ENCODE data around the gene TNF.
A peak's percentile ranks its signal among the peaks of the same experiment; 100 is the strongest.

The TNF gene

GRCh38 chr6:31556307-31556706, 19.1 kb upstream of the TNF start:
- TF ChIP-seq ZNF274 (IDR thresholded peaks at IDR 0.05; ENCODE audit: low read depth, low read length) = no peak
- H3K4me3 ChIP-seq (ENCODE audit: low read length) = no peak overlapping the region

GRCh38 chr6:31557443-31558317, 17.7 kb upstream of the TNF start:
- no peak for TF ChIP-seq ZNF274 (IDR thresholded peaks at IDR 0.05; ENCODE audit: low read depth, low read length)

GRCh38 chr6:31558318-31558625, 17.1 kb upstream of the TNF start:
- peak overlapping the region; percentile 9; the same call in 1 of the 2 replicates for H3K4me3 ChIP-seq (ENCODE audit: low read length)

More at GRCh38 chr6:31557443-31558317, 17.7 kb upstream of the TNF start:
- H3K4me3 ChIP-seq (ENCODE audit: low read length) = no peak overlapping the region; the same call in 1 of the 2 replicates

GRCh38 chr6:31558631-31559500, 16.5 kb upstream of the TNF start:
- peak overlapping the region; percentile 21; the same call in 1 of the 2 replicates for H3K4me3 ChIP-seq (ENCODE audit: low read length)
- TF ChIP-seq ZNF274 (IDR thresholded peaks at IDR 0.05; ENCODE audit: low read depth, low read length) = no peak

More at GRCh38 chr6:31558318-31558625, 17.1 kb upstream of the TNF start:
- TF ChIP-seq ZNF274 (IDR thresholded peaks at IDR 0.05; ENCODE audit: low read depth, low read length) = no peak

- peak overlapping the region; percentile 21; the same call in 1 of the 2 replicates for H3K4me3 ChIP-seq (ENCODE audit: low read length)
- TF ChIP-seq ZNF274 (IDR thresholded peaks at IDR 0.05; ENCODE audit: low read depth, low read length) = no peak
Measured at GRCh38 chr6:31559606-31559957, 15.8 kb upstream of the TNF start.

- H3K4me3 ChIP-seq (ENCODE audit: low read length) = peak overlapping the region; percentile 21; the same call in 1 of the 2 replicates
- no peak for TF ChIP-seq ZNF274 (IDR thresholded peaks at IDR 0.05; ENCODE audit: low read depth, low read length)
Measured at GRCh38 chr6:31559958-31560696, 15.2 kb upstream of the TNF start.

- no peak overlapping the region; the same call in 1 of the 2 replicates for H3K4me3 ChIP-seq (ENCODE audit: low read length)
- TF ChIP-seq ZNF274 (IDR thresholded peaks at IDR 0.05; ENCODE audit: low read depth, low read length) = no peak
Measured at GRCh38 chr6:31560697-31561058, 14.7 kb upstream of the TNF start.

GRCh38 chr6:31567531-31568370, 7.6 kb upstream of the TNF start:
- TF ChIP-seq ZNF274 (IDR thresholded peaks at IDR 0.05; ENCODE audit: low read depth, low read length) = no peak
- peak overlapping the region; percentile 11; the same call in 1 of the 2 replicates for H3K4me3 ChIP-seq (ENCODE audit: low read length)

- H3K4me3 ChIP-seq (ENCODE audit: low read length) = no peak overlapping the region
- TF ChIP-seq ZNF274 (IDR thresholded peaks at IDR 0.05; ENCODE audit: low read depth, low read length) = no peak
Measured at GRCh38 chr6:31568537-31568961, 6.8 kb upstream of the TNF start.

- no peak overlapping the region for H3K4me3 ChIP-seq (ENCODE audit: low read length)
Measured at GRCh38 chr6:31569861-31570536, 5.4 kb upstream of the TNF start.

GRCh38 chr6:31572041-31572911, 3.1 kb upstream of the TNF start, which contains the start of gene LTA:
Gene LTA (plus strand): TSS chr6:31572289. CDS start chr6:31572743, 454 bp downstream.
- no peak for TF ChIP-seq ZNF274 (IDR thresholded peaks at IDR 0.05; ENCODE audit: low read depth, low read length)
- H3K4me3 ChIP-seq (ENCODE audit: low read length) = peak within 1 kb of the TSS; percentile 53; the same call in 1 of the 2 replicates

More at GRCh38 chr6:31569861-31570536, 5.4 kb upstream of the TNF start:
- TF ChIP-seq ZNF274 (IDR thresholded peaks at IDR 0.05; ENCODE audit: low read depth, low read length) = no peak
